ENCODE results near the gene KLHL26.

GRCh38 chr19:18666784-18667183 lies 30.0 kb downstream of the KLHL26 start:
- TF ChIP-seq EZH2 (IDR thresholded peaks at IDR 0.05; ENCODE audit: borderline replicate concordance, insufficient read depth, low read length, poor library complexity, severe bottlenecking): no peak
- TF ChIP-seq, protein P1, sequence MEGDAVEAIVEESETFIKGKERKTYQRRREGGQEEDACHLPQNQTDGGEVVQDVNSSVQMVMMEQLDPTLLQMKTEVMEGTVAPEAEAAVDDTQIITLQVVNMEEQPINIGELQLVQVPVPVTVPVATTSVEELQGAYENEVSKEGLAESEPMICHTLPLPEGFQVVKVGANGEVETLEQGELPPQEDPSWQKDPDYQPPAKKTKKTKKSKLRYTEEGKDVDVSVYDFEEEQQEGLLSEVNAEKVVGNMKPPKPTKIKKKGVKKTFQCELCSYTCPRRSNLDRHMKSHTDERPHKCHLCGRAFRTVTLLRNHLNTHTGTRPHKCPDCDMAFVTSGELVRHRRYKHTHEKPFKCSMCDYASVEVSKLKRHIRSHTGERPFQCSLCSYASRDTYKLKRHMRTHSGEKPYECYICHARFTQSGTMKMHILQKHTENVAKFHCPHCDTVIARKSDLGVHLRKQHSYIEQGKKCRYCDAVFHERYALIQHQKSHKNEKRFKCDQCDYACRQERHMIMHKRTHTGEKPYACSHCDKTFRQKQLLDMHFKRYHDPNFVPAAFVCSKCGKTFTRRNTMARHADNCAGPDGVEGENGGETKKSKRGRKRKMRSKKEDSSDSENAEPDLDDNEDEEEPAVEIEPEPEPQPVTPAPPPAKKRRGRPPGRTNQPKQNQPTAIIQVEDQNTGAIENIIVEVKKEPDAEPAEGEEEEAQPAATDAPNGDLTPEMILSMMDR (IDR thresholded peaks at IDR 0.05; ENCODE audit: poor library complexity, severe bottlenecking): no peak
- no peak for TF ChIP-seq POLR2AphosphoS5 (IDR thresholded peaks at IDR 0.05)

Data from neural cell (in vitro differentiated cells).